Measurements from ENCODE around the gene TAS1R1.
"Not testable (repeated sequence)": the region's sequence is repeated elsewhere in the genome, so short reads cannot be mapped to it uniquely, and the experiment has no call there.

TAS1R1 gene

DNA sequence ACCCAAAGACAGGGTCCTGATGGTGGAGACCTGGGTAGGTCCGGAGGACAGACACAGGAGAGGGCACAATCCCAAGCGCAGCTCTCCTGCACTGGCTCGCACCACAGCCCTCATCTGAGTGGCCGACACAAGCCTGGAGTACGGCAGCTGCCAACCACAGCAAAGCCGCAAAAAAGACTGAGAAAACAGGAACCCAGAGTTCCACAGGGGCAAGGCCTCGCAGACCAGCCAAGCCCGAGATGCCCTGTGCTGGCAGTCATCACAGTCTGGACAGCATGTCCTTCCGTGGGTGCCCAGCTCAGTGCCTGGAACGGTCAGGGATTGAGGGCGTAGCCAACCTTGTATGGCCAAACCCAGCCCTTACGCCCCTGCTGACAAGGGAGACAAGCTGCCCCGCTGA lies 36.1 kb downstream of the TAS1R1 start:
- no peak for DNase-seq (ENCODE audit: low spot score)

DNA sequence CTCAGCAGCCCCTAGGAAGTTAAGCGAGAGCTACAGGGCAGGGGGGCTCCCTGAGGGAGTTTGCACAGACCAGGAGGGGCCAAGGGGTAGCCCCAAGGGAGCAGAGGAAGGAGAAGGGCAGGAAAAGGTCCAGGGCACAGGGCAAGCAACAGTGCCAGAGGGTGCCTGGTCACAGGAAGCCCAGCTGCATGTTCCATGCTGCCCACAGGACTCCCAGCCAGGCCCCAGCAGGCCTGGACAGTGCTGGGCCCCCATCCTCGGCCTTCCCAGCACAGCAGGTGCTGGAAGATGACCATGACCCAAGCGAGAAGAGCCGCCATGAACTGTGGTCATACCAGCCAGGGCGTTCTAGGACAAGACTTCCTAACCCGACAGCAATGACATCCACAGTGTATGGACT lies 36.5 kb downstream of the TAS1R1 start:
- no peak for DNase-seq (ENCODE audit: low spot score)

GRCh38 chr1:6592441-6592840 lies 37.3 kb downstream of the TAS1R1 start:
- DNase-seq (ENCODE audit: low spot score) = no peak

- DNase-seq (ENCODE audit: low spot score) = no peak
Measured at GRCh38 chr1:6592865-6593593, 37.9 kb downstream of the TAS1R1 start.

DNA sequence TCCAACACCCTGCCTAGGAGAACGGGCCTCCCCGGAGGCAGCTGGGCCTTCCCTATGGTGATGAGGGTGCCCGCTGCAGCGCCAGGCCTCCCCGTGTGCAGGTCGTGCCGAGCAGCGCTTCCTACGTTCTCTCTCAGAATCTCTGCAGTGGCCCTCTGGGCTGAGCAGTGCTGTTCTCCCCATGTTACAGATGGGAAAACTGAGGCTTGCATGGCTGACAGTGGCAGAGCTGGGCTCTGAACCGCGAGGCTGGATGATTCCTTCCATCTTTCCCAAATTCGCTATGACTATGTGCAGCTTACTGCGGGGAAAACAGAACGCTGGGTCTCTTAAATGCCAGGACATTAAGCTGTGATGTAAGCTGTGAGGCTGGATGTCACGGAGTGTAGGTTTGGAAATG lies 38.7 kb downstream of the TAS1R1 start:
- no peak for DNase-seq (ENCODE audit: low spot score)

GRCh38 chr1:6594977-6595740 lies 40.1 kb downstream of the TAS1R1 start:
- DNase-seq (ENCODE audit: low spot score) = no peak

- DNase-seq (ENCODE audit: low spot score) = no peak
Measured at GRCh38 chr1:6596351-6596750, 41.2 kb downstream of the TAS1R1 start.

GRCh38 chr1:6596886-6597776 lies 42.0 kb downstream of the TAS1R1 start:
- DNase-seq (ENCODE audit: low spot score) = no peak

- DNase-seq (ENCODE audit: low spot score) = no peak
Measured at GRCh38 chr1:6597777-6598131, 42.6 kb downstream of the TAS1R1 start.

DNA sequence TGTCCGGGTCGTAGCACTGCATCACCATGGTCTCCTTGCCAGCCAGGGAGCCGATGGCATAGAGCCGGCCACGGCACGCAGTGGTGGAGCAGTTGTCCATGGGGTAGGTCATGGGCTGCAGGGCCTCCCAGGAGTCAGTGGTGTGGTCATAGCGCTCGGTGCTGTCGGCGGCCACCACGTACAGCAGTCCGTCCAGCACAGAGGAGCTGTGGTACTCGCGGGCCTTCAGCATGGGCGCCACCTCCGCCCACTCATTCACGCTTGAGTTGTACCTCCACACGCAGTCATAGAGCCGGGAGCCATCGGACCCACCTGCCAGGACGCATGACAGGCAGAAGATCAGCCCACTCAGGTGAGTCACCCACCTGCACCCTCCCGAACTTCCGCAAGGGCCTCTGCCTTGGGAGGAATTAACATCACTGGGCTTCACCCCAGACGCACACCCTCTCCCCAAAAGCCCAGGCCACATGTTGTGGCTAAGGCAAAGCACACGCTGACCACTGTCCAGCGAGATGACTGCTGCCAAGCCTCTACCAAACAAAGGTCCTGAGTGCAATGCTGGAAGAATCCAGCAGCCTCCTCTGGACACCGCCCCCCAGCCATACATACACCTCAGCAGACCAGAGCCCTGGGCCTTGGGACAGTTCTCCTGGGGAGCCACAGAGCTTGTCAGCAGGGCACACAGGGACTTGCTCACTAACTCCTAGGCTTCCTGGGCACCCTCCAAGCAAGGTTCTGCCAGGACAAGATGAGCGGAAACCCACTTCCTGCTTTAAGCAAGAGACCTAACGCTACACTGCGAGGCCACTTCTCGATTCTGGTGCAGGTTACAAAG lies 44.3 kb downstream of the TAS1R1 start:
- no peak for DNase-seq (ENCODE audit: low spot score)

GRCh38 chr1:6599991-6600390 lies 44.9 kb downstream of the TAS1R1 start:
- not testable (repeated sequence) for DNase-seq (ENCODE audit: low spot score)

DNA sequence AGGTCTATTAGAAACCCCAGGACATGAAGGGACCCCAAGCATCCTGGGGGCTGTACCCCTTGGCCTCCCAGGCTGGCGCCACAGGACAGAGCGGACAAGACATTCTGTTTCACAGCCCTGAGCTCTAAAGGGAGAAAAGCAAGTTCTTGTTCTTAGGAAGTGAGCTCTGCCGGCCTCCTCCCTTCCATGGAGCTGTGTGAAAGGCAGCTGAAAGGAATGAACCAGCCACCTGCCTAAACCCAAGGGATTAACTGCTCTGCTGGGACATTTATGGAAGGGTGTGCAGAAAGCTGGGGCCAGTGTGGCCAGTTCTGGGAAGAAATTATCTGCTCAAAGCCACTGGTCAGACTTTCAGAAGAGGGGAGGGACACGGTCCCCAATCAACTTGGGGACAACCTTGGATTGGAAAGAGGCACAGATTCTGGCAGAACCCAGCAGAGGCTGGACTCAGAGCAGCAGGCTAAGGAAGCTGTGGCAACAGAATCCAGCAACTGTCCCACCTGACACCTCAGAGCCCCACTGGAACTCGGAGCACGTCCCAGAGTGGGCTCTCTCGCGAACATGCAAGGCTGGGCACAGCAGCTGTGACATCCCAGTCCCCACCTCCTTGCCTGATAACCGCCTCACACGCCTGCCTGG lies 45.4 kb downstream of the TAS1R1 start:
- no peak for DNase-seq (ENCODE audit: low spot score)

DNA sequence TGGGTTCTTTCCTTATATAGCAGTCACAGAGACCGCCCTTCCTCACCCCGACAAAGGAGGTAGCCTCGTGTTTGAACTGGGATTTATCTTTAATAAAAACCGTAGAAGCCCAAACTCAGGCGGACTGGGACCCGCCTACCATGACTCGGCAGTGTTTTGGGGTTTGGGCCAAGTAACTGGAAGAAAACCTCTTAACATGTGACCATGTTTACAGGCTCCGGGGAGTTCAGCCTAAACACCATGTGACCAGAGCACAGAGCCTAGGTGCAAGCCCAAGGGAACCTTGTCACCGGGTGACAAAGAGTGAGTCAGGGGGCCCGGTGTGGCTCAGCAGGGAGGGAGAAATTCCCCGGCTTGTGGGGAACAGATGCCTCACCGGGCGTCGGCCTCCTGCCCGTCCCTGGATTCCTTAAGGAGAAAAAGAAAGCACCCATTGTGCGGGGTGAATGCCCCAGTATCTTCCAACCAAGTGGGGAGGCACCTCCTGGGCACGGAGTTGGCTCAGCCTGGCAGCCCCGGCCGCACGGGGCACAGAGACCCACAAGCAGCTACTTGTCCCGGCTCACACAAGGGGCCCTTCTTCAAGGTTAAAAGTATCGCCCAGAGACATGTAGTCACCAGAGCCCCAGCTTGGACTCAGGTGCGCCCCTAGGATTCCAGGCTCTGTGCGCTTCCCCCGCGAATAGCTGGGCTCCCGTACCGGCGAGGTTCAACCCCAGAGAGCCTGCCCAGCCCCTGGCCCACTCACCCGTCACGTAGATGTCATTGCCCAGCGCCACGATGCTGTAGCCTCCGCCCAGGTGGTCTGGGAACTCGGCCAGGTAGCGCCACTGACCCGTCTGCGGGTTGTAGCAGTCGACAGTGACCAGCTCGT lies 46.2 kb downstream of the TAS1R1 start:
- DNase-seq (ENCODE audit: low spot score) = peak; percentile 90

DNA sequence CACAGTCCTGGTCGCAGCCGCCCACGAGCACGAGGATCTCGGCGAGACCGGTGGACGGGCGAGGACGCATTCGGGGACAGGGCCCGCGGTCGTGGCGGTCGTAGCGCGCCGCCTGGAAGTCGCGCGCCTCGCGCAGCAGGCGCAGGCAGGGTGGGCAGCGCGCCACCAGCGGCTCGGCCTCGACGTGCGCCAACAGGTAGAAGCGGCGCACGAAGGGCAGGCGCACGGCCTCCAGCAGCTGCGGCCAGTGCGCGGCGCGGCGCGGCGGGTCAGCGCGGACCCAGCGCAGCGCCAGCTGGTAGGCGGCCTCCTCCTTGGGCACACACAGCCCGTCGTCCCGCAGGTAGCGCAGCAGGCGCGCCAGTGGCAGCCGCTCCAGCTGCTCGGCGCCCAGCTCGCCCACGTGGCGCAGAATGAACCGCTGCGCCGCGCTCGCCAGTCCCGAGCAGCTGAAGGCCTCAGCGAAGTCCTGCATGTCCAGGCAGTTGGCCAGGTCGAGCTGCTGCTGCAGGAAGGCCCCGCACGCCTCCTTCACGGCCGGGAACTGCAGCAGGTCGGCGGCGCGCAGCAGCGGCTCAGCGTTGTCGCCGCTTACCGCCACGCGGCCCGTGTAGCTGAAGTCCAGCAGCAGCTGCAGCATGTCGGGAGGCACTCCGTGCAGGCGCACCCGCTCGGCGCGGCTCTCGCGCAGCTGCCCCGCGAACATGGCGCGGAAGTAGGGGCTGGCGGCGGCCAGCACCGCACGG lies 47.0 kb downstream of the TAS1R1 start:
- no peak for DNase-seq (ENCODE audit: low spot score)

DNA sequence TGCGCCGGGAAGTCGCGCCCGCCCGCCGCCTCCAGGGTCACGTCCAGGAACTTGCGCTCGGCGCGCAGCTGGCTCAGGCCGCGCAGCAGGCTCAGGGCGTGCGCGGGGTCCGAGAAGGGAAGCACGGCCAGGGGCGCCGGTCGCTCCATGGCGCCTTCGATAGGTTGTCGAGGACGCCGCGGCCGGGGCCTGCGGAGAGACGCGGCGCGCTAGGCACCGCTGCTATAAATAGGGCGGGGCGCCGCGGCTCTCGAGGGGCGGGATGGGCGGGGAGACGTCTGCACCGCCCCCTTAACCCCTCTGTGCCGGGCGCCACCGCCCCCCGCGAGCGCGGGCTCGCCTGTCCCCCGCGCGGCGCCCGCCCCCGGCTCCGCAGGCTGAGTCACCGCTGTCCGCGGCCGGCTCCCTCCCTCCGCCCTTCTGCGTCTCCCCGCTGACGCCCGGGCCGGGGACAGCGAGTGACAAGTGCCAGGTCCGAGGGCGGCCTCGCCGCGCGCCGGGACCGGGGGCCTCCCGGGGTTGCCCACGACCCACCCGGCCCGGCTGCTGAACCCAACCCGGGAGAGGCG lies 47.6 kb downstream of the TAS1R1 start, which contains the start of gene KLHL21:
TSS of gene KLHL21 (minus strand) at position 201 of the 569 bp plus-strand sequence. CDS start at position 149, 52 bp downstream.
- peak; percentile 97 for DNase-seq (ENCODE audit: low spot score)

GRCh38 chr1:6603238-6603914 lies 48.3 kb downstream of the TAS1R1 start:
- no peak for DNase-seq (ENCODE audit: low spot score)

DNA sequence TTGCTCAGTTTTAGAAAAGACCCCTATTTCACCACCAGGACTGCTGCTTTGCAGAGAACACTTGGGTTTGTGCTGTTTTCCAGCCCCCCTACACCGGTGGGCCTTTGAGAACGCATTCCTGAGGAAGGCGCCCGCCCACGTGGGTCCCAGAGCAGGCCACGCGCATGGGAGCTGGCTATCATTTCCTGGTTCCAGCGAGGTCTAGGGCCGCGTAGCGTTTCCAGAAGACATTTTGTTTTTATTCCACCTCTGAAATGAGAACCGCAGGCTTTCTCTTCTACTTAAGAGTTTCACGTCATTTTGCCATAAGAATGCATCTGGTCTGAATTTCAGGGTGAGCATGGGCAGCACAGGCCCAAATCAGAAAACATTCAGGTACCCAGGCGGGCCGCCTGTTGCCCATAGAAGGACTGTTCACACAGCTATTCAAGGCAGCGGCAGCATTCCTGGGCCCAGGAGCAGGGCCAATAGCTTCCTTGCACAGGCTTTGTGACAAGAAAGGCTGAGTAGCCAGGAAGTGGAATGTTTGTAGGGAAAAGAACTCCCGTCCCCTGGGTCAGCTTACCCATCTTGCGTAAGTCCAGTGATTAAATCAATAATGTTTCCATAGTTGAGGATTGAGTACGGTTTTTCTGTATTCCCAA lies 48.9 kb downstream of the TAS1R1 start:
- peak; percentile 86 for DNase-seq (ENCODE audit: low spot score)
